Breast epithelium (tissue), 3 donors: ENCODE data around the gene ADAMTSL3.

ENCODE experiments used
- CTCF ChIP-seq, 3 donors: fragments of 450-650 bp; IDR thresholded peaks; one replicate each; pipeline ENCODE4 v1.5.1; 2016 to 2017; ENCODE audit warnings: antibody characterized with exemption in 3 of 3, mild to moderate bottlenecking in 3 of 3, moderate library complexity in 3 of 3
- POLR2A ChIP-seq: fragments of 450-650 bp; IDR thresholded peaks from one replicate; pipeline ENCODE4 v1.6.1; 2016; ENCODE audit warnings: antibody characterized with exemption, mild to moderate bottlenecking, moderate library complexity
- POLR2AphosphoS5 ChIP-seq, 3 donors: sonication (generic); formaldehyde crosslinking; IDR thresholded peaks; one replicate each; pipeline ENCODE4 v1.6.1; 2017; ENCODE audit warnings: antibody characterized with exemption in 3 of 3

- no peak for TF ChIP-seq CTCF (IDR thresholded peaks at IDR 0.05)
- TF ChIP-seq POLR2AphosphoS5 (IDR thresholded peaks at IDR 0.05) = no peak
- no peak for TF ChIP-seq POLR2A
Measured at GRCh38 chr15:83973816-83974215, 319.9 kb downstream of the ADAMTSL3 start.
